Measurements from ENCODE around the gene AEBP1.

AEBP1 gene

GRCh38 chr7:44066111-44066460, 38.1 kb upstream of the AEBP1 start:
- no peak overlapping the region for H3K27ac ChIP-seq
- DNase-seq (ENCODE audit: low read depth, low spot score), result no peak

- DNase-seq (ENCODE audit: low read depth, low spot score), result no peak
- no peak overlapping the region for H3K27ac ChIP-seq
Measured at GRCh38 chr7:44066494-44067063, 37.6 kb upstream of the AEBP1 start.

- H3K27ac ChIP-seq, result no peak overlapping the region
- no peak for DNase-seq (ENCODE audit: low read depth, low spot score)
Measured at GRCh38 chr7:44067064-44067951, 36.8 kb upstream of the AEBP1 start.

GRCh38 chr7:44068054-44068453, 36.1 kb upstream of the AEBP1 start:
- no peak for DNase-seq (ENCODE audit: low read depth, low spot score)
- no peak overlapping the region for H3K27ac ChIP-seq

DNA sequence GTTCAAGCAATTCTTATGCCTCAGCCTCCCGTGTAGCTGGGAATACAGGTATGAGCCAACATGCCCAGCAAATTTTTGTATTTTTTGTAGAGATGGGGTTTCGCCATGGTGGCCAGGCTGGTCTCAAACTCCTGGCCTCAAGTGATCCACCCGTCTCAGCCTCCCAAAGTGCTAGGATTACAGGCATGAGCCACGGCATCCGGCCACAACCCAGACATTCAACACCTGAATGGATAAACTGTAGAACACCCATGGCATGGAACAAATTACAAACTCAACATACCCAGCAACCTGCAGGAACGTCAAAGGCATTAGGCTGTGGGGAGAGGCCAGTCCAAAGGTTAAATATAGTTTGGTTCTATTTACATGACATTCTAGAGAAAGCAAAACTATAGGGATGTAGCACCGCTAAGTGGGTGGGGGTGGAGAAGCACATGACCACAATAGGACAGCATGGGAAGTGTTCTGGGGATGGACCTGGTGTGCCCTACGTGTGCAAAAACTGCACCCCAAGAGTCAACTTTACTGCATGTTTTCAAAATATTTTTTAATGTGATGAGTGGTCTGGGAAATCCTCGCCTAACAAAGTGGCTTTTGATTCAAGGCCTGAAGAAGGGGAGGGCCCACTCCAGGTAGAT, 32.3 kb upstream of the AEBP1 start:
- DNase-seq (ENCODE audit: low read depth, low spot score), result no peak
- H3K27ac ChIP-seq, result peak overlapping the region; percentile 70

- peak overlapping the region; percentile 70 for H3K27ac ChIP-seq
- no peak for DNase-seq (ENCODE audit: low read depth, low spot score)
Measured at GRCh38 chr7:44072364-44073231, 31.5 kb upstream of the AEBP1 start.

DNA sequence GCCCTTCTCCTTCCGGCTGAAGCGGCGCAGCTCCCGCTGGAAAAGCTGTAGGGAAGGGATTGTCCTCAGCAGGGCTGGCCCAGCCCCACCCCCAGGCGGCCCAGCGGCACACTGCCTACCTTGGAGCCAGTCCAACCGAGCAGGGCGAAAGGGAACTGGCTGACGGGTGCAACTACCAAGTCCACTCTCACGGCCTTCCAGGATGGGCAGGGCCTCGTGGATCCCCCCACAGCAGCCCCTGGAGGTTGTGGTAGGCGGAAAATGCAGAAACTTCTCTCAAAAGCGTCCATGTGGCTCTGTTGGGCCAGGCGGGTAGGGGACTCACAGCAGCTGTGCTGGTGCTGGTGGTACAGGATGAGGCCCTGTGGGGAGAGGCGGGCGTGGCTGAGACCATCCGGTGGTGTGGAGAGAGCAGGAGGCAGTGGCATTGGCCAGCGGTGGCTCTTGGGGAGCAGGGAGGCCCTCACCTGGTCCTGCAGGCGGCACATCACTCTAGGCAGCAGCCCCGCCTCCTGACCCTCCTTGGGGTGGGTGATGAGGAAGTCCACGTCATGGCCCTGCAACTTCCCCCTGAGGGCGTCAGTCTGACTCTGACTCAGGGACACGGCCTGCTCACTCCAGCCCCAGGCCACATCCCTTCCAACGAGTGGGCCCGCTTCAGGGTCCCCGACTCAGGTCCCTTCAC, 30.3 kb upstream of the AEBP1 start:
- peak overlapping the region; percentile 70 for H3K27ac ChIP-seq
- no peak for DNase-seq (ENCODE audit: low read depth, low spot score)

- H3K27ac ChIP-seq, result peak overlapping the region; percentile 70
- no peak for DNase-seq (ENCODE audit: low read depth, low spot score)
Measured at GRCh38 chr7:44074349-44074695, 29.8 kb upstream of the AEBP1 start.

- no peak for DNase-seq (ENCODE audit: low read depth, low spot score)
- peak overlapping the region; percentile 70 for H3K27ac ChIP-seq
Measured at GRCh38 chr7:44075296-44076075, 28.7 kb upstream of the AEBP1 start.

- no peak overlapping the region for H3K27ac ChIP-seq
- DNase-seq (ENCODE audit: low read depth, low spot score), result no peak
Measured at GRCh38 chr7:44076101-44076895, 27.8 kb upstream of the AEBP1 start.

GRCh38 chr7:44077061-44077460, 27.1 kb upstream of the AEBP1 start:
- DNase-seq (ENCODE audit: low read depth, low spot score), result no peak
- no peak overlapping the region for H3K27ac ChIP-seq

- DNase-seq (ENCODE audit: low read depth, low spot score), result no peak
Measured at GRCh38 chr7:44077681-44078091, 26.5 kb upstream of the AEBP1 start.

DNA sequence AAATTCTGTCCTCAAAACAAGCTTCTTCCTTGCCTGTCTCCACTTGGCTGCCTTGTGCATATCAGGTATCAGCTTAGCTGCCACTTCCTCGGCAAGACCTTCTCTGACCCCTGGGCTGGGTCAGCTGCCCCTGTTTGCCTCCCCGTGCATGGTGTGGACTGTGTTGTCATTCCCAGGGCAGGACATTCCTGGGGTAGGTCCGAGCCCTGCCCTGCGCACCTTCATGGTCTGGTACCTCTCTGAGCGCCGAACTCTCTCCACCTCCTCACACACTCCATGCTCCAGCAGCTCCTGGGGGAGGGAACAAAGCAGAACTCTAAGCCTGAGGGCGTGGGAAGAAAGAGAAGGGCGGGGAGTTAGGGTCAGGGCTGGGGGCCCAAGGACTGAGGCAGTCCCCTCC, 25.6 kb upstream of the AEBP1 start:
- DNase-seq (ENCODE audit: low read depth, low spot score), result no peak
- H3K27ac ChIP-seq, result no peak overlapping the region

More at GRCh38 chr7:44077681-44078091, 26.5 kb upstream of the AEBP1 start:
- H3K27ac ChIP-seq, result no peak overlapping the region

GRCh38 chr7:44079331-44080021, 24.7 kb upstream of the AEBP1 start:
- no peak overlapping the region for H3K27ac ChIP-seq
- no peak for DNase-seq (ENCODE audit: low read depth, low spot score)

GRCh38 chr7:44080118-44080517, 24.0 kb upstream of the AEBP1 start:
- H3K27ac ChIP-seq, result no peak overlapping the region
- no peak for DNase-seq (ENCODE audit: low read depth, low spot score)

- no peak for DNase-seq (ENCODE audit: low read depth, low spot score)
- H3K27ac ChIP-seq, result no peak overlapping the region
Measured at GRCh38 chr7:44080686-44081265, 23.4 kb upstream of the AEBP1 start.

GRCh38 chr7:44081266-44081748, 22.8 kb upstream of the AEBP1 start:
- H3K27ac ChIP-seq, result no peak overlapping the region
- no peak for DNase-seq (ENCODE audit: low read depth, low spot score)
